Hematopoietic multipotent progenitor cell treated with erythropoietin and hydrocortisone succinate and interleukin-3 and kit ligand, for 17 days (in vitro differentiated cells): ENCODE results near the gene RFX4.

Experiments
- DNase-seq: peaks from one replicate; pipeline ENCODE4 v3.0.0-alpha.2; 2015; ENCODE audit warnings: low spot score

RFX4 gene

DNA sequence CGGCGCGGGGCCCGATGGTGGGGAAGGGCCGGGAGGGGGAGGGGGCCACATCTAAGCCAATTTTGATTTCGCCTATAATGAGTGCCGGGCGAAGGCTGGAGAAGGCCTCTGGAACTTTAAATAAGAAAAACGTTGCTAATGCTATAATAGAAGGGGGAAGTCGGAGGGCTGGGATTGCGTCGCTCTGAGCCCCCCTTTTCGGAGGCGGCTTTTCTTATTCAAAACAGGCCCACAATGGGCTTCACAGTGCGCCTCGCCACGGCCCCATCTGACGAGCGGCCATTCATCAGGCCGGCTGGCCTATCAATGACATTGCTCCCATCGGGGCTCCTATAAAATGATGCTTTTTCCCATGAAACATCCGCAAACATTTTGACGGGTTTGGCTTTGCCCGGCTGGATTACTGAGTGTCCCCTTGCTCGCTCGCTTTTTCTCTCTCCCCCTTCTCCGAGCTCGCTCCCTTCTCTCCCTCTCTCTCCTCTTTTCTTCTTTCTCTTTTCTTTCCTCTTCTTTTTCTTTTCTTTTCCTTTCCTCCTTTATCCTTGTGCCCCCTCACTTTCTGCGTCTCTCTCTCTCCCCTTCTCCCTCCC lies at the start of gene RFX4:
TSS of gene RFX4 (plus strand) at position 364 of the 590 bp plus-strand sequence. CDS start 317 bp downstream, outside the sequence.
- no peak for DNase-seq

DNA sequence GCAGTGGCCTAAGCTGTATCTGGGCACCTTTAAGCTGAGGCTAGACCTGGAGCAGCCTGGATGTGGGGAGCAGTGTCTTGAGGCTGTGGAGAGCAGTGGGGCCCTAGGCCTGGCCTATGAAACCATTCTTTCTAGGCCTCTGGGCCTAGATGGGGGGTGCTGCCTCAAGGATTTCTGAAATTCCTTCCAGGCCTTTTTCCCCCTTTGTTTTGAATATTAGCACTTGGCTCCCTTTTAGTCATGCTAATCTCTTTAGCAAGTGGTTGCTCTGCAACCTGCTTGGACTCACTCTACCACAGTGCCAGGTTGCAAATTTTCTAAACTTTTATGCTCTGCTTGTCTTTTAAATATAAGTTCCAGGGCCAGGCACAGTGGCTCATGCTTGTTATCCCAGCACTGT lies 41.6 kb upstream of the RFX4 start:
- DNase-seq, result no peak

DNA sequence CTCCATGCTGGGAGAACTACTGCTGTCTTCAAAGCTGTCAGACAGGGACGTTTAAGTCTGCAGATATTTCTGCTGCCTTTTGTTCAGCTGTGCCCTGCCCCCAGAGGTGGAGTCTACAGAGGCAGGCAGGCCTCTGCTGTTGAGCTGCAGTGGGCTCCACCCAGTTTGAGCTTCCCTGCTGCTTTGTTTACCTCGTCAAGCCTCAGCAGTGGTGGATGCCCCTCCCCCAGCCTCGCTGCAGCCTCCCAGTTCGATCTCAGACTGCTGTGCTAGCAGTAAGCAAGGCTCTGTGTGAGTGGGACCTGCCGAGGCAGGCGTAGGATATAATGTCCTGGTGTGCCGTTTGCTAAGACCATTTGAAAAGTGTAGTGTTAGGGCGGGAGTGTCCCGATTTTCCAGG lies 31.4 kb upstream of the RFX4 start:
- no peak for DNase-seq

DNA sequence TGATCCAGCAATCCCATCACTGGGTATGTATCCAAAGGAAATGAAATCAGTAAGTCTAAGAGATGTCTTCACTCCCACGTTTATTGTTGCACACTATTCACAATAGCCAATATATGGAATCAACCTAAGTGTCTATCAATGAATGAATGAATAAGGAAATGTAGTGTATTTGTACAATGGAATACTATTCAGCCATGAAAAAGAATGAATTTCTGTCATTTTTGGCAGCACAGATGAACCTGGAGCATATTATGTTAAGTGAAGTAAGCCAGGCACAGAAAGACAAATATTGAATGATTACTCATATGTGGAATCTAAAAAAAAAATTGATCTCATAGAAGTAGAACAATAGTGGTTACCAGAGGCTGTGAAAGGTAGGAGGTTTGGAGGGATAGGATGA lies 30.6 kb upstream of the RFX4 start:
- DNase-seq, result no peak

DNA sequence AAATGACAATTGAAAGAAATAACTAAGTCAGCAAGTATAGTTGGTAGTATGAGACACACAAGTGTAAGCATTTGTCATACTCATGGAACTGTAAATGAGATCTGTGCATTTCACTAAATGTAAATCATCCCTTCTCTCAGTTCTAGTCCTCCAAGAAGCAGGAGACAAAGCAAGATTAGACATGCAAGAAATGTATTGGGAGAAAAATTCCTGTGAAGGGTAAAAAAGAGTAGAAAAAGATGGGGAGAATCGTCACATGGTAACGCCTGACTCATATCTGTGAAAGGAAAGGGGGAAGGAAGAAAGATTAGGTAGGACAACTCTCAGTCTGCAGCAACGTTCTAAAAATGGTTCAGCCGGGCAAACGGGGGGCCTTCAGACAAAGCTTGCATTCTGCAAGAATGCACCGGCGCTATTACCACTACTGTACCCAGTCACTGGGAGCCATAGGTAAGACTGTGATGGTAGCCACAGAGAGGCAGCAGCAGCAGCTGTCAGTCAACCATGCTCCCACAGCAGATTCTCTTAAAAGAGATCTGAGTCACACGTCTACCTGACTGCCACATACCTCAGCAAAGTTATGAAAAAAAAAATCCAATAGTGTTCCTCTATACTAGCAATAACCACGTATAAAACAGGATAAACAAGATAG lies 18.0 kb upstream of the RFX4 start:
- DNase-seq, result no peak

DNA sequence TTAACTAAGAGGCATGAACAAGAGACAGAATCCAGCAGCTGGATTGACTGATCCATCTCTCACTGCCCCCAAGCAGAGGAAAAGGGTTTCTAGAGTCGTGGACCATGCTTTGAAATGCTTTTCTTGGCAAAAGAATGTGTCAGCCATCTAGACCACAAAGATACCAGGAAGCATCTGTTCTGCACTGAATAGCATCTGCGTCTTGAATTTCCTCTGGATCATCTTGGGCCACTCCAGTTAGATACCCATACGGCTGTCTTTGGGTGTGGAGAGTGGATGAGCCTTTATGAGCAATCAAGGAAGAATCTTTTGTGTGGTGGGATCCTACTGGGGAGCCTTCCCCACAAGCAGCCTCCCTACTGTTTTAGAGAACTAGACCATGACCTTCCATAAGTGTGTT lies 16.0 kb upstream of the RFX4 start:
- no peak for DNase-seq

DNA sequence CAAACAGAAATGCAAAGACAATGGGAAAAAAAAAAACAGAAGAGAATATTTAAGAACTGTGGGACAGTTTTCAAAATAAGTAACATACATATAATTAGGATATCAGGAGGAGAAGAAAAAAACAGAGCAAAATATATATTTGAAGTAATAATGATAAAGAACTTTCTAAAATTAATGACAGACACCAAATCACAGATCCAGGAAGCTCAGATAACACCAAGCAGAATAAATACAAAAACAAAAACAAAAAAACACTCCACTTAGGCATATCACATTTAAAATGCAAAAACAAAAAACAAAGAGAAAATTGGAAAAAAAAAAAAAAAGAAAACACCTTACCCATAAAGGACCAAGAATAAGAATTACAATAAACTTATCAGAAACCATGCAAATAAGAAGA lies 9.6 kb upstream of the RFX4 start:
- DNase-seq, result no peak

DNA sequence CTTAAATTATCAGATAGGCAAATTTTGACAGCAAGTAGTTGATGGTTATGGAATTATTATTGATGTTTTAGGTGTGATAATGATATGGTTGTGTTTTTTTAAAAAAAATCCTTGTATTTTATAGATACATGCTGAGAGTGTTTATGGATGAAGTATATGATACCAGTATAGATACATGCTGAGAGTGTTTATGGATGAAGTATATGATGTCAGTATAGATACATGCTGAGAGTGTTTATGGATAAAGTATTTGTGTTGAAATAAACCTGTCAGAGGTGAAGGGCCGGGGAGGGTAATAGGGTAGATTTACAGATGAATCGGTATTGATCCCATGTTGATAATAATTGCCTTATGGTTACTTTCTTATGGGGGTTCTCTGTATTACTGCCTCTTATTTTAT lies 6.0 kb upstream of the RFX4 start:
- DNase-seq, result no peak

DNA sequence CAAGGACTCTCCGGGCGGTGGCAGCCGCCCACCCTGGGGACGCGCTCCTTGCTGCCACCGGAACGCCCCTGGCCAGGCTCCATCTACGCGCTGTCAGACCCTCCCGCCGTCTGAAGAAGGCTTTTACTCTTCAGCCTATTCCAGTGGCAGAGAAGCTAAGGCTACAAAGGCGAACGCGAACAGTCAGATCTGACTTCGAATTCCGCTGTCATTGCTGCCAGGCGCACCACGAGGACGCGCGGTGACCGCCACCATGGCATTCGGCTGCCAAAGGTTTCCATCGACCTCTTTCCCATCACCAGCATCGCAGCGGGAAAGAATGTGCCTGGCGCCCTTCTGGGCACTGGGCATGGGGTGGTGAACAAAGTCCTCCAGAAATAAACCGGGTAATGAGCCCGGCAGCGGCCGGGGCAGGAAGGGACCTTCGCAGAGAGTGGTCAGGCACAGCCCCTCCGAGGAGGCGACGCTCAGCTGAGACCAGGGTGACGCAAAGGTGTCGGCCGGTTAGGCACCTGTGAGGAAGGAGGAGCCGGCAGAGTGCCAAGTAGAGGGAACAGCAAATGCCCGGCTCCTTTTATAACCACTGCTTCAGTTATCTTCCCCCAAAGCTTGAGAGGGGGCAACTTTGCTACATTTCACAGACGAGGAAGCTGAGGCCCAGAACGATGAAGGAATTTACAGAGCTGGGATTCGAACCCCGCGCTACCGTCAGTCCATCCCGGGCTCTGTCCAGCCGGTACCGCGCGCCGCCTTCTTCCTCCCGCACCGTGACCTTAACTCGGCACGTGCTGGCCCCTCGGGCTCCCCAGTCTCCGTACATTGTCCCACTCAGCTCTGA lies 1.9 kb upstream of the RFX4 start:
- no peak for DNase-seq

DNA sequence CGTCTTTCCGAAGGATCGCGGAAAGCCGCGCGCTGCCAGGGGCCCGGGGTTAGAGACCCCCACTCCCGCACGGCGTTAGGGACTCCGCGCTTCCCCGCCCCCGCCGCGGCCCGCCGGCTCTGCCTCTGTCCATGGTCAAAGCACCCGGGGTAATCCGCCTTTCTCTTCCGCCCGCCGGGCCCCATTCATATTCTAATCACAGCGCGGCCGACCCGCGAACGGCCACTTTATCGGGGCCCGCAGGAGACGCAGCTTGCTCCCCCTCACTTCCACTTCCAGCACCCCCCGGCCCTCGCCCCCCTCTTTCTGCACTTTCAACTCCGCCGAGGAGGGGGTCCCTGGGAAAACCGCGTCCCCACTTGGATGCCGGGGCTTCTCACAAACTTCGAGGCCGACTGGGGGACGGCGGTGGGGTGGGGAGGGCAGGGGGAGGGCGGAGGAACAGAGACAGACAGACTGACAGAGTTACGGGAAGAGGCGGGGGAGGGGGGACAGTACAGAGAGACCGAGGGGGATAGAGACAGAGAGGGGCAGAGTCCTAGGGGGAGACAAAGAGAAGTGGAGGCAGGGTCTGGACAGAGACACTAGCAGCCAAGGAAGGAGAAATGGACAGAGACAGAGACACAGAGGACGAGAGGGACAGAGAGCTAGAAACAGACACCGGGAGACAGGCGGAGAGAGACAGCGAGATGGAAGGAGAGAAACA lies 1.1 kb upstream of the RFX4 start:
- DNase-seq, result no peak

DNA sequence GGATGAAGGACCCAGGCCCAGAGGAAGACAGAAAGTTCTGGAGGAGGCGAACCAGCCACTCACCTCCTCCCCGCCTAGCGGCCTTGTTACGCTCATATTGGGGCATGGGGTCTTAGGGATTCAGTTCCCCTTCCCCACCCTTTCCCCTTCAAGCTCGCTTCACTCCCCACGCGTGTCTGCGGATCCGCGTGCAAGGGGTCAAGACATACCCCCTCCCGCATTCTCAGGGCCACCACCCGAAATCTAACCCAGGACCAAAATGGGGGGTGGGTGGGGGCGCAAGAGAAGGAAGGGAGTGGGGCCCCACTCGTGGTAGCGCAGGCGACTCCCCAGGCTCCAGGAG lies 584 bp upstream of the RFX4 start:
- DNase-seq, result no peak

DNA sequence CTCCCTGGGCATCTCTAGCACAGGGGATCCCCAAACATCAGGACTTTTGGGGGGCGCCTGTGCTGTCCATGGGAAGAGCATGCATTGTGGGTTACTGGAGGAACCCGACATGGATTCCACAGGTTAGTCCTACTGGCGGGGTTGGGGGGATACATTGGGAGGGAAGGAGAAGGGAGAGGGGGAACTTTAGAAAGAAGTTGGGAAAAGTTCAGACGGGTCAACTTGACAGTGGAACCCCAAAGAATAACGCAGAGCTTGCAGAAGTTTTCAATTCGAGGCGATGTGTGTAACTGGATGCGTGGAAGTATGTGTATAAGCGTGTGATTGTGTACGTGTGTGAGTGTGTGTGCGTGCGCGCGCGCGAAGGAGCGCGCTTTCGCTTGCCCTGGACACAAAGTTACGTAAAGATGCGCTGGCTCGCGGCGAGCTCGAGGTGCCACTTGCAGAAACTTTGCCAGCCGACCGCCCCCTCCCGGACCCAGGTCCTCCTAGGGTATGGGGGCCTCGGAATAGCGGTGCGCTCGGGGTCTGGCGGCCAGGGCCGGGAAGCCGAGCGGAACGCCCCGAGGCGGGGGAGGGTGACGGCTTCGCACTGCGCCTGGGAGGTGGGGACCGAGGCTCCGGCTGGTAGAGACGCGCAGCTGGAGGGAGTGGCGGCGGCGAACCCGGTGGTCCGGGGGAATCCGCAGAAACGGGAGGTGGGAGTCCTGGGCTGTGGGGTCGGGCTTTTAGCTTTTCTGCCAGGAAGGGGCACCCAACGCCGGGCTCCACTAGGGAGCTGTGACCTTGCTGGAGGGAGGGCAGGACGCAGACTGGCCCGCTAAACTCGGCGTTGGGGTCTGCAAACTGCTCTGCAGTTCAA lies 669 bp downstream of the RFX4 start:
- no peak for DNase-seq

DNA sequence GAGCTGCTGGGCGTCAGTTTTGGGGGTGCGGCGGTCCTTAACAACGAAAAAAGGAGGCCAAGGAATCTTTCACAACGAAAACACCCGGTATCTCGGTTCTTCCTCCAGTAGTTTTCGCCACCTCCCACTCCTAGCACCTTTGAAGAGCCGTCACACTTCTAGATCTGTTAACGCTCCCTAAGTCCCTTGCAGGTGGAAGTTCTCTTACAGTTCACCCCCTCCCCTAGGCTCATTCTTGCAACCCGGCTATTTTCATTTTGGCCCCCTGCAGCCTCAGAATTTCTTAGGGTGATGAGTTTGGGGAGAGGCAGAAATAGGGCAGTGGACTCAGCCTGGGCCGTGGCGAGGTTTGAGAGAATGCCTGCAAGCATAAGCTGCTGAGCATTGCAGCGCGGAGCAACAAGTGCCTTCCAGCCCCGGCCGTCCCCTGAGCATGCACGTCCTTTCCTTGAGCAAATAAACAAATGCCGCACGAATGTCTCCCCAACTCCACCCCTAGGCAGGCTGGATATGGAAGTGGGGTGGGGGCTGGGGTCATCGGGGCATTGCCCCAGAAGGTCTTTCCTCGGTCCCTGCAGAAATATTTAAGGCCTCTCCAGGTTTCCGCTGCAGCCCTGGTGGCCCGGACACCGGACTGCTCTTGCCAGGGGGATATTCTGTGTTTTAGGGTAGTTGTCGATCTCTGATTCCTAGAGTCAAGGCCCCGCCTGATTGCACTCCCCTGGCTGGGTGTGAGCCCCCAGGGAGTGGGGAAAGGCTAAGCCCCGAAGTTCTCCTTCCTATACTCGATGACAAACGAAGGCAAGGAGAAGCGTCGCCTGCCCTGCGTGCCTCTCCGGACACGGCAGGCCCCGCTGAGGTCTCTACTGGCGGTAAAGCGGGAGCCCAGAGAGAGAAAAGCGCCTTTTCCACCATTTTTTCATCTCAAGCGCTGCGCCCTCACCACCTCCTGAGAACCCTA lies 1.6 kb downstream of the RFX4 start:
- no peak for DNase-seq

DNA sequence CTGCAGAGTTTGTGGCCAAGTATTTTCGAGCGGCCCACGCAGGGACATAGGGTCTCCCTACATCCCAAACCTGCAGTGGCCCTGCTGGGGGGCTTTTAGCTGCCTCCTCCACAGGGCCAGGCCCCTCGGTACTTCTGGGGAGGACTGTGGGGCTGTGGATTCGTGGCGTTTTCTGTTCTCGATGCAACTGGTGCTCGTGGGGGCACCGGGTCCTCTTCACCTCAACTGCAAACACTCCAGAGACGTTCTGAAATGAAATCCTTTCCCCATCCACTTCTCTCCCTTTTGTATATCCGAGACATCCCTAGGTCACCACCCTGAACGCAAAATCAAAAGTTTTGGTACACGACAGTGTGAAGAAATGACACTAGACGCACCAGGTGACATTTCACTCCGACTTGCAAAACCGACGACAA lies 2.3 kb downstream of the RFX4 start:
- DNase-seq, result no peak

DNA sequence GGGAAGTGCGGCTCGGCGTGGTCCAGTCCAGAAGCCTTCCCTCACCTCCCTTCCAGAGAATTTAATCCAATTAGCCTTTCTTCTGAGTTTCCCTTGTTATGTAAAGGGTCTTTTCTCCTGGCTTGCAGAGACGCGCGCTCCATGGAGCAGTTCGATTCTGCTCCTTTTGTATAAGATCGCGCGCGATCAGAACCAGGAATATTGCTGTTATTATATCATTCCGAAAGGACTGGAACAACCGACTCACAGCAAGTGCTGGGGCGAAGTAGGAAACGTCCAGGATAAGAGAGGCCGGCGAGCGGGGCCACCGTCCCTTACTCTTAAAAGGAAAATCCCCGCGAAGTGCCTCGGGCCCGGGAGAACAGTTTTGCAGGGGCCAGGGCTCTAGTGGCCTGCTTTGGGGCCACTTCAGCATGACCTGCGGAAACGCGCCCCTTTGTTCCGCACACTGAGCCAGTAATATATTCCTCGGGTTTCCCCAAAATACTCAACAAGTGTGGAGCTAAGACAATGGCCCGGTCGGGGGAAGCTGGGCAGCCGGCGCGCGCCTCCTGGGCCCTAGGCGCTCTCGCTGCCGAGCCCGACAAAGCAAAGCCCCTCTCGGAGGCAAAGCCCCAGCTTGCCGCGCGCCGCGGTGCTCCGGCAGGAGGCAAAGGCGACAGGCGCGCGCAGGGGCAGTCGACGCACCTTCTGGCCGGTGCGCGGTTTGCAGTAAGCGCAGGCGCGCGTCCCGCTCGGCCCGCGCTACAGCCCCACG lies 2.9 kb downstream of the RFX4 start:
- no peak for DNase-seq

DNA sequence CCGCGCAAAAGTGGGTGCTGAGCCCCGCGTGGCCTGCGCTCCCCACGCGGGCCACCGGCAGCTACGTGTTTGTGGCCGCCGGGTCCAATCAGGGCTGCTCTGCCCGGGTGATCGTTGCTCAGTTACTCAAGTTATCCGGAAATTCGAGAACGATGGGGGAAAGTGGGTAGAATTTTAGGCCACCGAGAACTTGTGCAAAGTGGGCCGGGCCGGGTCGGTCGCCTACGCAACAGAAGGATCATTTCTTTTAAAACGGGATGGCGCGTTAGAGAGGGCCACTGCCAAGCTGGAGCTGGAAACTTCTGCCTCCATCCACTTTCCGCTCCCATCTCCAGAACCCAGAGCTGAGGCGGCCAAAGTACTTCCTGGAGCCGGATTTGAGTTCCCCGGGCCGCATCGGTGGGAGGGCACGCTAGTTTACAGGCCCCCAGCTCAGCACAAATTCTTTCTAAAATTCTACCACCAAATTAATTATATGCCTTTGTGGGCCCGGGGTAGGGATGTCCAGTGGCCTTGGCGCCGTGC lies 3.5 kb downstream of the RFX4 start:
- no peak for DNase-seq

DNA sequence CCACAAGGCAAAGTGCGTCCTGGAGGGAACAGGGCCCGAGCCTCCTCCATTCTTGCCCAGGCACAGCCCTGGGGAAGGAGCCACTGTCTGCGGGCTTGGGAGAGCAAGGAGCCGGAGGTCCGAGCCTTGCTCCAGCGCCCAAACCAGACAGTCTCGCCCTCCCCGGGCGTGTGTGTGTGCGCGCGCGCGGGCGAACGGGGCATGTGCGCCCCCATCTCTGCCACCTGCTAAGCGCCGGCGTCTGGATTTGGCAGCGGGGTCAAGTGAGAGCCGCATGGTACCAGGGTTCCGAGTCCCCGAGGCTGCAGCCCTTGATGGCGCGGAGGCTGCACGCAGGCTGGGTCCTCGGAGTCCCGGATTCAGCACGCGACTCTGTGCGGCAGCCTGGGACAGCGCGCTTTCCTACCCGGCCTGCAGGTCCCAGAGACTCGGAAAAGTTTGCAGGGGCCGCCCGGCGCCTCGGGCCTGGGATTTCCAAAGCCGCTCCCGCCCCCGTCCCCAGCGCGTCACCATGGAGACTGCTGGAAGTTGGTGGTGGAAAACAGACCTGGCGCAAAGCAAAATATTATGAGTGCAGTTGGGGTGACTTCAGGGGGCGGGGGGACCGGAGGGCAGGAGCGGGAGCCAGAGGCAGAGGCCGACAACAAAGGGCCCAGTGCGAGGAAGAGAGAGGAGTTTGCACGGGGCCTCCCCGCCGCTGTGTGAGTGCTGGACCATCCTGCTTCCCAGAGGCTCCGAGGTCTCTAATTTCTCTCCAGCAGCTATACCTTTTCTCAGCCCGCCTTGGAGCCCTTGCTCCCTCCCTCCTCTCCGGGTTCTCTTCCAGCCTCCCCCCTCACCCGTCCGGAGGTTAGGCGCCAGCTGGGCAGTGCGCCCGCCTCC lies 4.2 kb downstream of the RFX4 start:
- DNase-seq, result no peak

DNA sequence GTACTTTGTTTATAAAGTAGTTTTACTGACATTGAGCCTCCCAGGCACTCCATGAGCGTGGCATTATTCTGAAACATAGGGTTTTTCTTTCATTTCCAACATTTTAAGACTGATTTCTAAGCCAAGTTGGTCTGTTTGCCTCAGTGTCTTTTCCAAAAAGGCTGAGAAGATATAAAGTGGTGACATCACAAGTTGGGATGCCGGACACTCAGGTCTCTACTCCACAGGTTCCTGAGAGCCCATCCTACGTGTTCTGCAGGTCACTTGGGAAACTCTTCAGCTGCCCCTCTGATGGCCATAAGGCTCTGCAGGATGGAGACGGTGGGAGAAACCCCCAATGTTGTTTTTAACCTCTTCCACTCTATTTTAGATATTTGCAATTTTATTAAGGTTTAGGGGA lies 6.0 kb downstream of the RFX4 start:
- DNase-seq, result no peak

DNA sequence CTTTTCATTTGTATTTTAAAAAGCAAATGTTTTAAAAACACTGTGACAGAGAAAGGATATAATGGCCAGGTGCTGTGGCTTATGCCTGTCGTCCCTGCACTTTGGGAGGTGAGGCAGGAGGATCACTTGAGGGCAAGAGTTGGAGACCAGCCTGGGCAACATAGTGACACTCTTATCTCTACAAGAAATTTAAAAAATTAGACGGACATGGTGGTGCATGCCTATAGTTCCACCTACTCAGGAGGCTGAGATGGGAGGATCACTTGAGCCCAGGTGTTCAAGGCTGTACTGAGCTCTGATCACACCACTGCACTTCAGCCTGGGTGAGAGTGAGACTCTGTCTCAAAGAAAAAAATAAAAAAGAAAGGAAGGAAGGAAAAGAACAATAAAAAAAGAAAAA lies 7.8 kb downstream of the RFX4 start:
- no peak for DNase-seq
